Nucleus accumbens (tissue), 56 donors: ENCODE results near the gene CFHR2.

Source experiments
- DNase-seq, 56 donors: peaks; one replicate each; lab custom pipeline; 2025; lab: John Stamatoyannopoulos, UW

Gene CFHR2

DNA sequence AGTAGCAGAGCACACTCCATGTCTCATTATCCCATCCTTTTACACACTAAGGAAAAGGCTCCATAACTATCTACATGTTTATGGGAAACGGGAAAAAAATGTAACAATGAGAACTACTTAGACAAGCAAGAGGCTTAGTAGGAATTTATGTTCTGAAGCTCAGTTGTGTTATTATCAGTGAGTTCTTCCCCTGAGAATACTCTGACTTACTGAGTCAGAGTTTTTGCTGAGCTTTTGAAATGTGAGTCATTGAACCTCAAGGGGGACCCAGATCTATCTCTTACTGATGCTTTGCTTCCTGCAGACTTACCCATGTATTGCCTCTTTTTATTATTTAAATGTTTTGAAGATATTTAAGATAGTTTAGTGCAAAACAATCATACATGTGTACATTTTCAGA, 53.9 kb downstream of the CFHR2 start:
- DNase-seq: no peak

DNA sequence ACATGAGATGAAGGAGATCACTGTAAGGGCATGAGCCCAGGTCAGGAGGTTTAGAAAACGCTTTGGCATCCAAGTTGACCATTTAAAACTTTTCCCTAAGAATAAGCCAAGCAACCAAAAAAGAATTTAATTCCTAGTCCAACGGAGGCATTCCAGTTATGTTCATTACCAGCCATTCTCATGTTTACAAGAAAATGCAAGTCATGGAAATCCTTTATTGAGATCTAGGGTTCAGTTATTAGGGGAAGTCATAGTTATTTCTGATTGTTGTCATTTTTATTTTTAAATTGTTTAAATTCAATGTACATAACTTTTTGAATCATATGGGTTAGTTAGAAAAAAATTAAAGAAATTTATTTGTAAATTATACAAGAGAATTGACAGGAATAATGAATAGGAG, 58.3 kb downstream of the CFHR2 start:
- no peak for DNase-seq

DNA sequence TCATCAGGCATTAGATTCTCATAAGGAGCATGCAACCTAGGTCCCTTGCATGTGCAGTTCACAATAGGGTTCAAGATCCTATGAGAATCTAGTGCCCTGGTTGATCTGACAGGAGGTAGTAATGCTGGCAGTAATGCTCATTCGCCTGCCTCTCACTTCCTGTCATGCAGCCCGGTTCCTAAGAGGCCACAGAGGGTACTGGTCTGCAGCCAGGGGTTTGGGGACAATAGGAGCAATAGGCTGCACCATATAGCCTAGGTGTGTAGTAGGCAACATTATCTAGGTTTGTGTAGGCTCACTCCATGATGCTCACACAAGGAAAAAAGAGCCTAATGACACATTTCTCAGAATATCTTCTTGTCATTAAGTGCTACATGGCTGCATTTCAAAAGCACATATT, 59.6 kb downstream of the CFHR2 start:
- no peak for DNase-seq

DNA sequence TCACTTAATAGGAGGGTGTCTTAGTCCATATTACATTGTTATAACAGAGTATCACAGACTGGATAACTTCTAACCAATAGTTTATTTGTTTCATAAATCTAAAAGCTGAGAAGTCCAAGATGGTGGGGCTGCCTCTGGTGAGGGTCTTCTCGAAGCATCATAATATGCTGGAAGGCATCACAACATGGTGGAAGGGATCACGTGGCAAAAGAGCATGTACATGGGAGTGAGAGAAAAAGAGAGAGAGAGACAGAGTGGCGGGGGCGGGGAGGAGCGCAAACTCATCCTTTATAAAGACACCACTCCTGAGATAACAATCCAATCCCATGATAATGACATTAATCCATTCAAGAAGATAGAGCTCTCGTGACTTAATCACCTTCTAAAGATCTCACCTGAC, 65.3 kb downstream of the CFHR2 start:
- DNase-seq: no peak
